K562 (cell line): ENCODE results near the gene TLE3. TPM values are rescaled to one million over a fixed set of nuclear protein-coding genes. Genes with fewer than 3 reads are reported as not detected.

Experiments used
- ADNP ChIP-seq: fragments of 200-800 bp; sonication (Bioruptor generic); IDR thresholded peaks from 2 replicates; pipeline ENCODE4 v1.6.1; 2016; ENCODE audit warnings: missing genetic modification characterization, missing compliant biosample characterization
- BHLHE40 ChIP-seq: IDR thresholded peaks from 2 replicates; pipeline ENCODE4 v1.6.1; 2011; ENCODE audit warnings: low read length, improper control_type of control experiment
- CBFB ChIP-seq: sonication (generic); formaldehyde crosslinking; IDR thresholded peaks from 2 replicates; pipeline ENCODE4 v1.4.0; 2020; ENCODE audit warnings: mild to moderate bottlenecking, missing genetic modification reagents
- GTF2E2 ChIP-seq: fragments of 200-800 bp; sonication (Bioruptor generic); IDR thresholded peaks from 2 replicates; pipeline ENCODE4 v1.6.1; 2016; ENCODE audit warnings: missing genetic modification characterization, missing compliant biosample characterization
- SMARCA4 ChIP-seq: fragments of 450-650 bp; IDR thresholded peaks from 2 replicates; pipeline ENCODE4 v1.6.1; 2016
- ZNF253 ChIP-seq: fragments of 250-450 bp; sonication (Bioruptor Pico); conservative IDR thresholded peaks from 2 replicates; pipeline ENCODE4 v1.6.1; 2021; ENCODE audit warnings: mild to moderate bottlenecking
- polyA plus RNA-seq, 8 experiments: library from polyadenylated mRNA; depleted of rRNA in 4 of 8; stranded (reverse) in 5 of 8; unstranded in 3 of 8; fragments of >200 nt; fragmentation: Nextera tagmentation in 2 of 8; fragmentation: Illumina TruSeq in 1 of 8; extraction: Ambion mirVana in 2 of 8; extraction: Trizol in 1 of 8; gene quantifications; 2 replicates each; pipeline versions ENCODE4 v1.2.1 to v1.2.3, GENCODE V29; 2011 to 2014; ENCODE audit warnings: inconsistent platforms in 1 of 8, missing spikeins in 1 of 8
- total RNA-seq, 7 experiments: library from RNA; depleted of rRNA in 6 of 7; stranded (reverse); fragments of >200 nt in 6 of 7; fragmentation: Illumina TruSeq in 2 of 7; extraction: Trizol in 2 of 7; gene quantifications; 2 replicates each; pipeline versions ENCODE4 v1.2.1 to v1.2.3, GENCODE V29; 2011 to 2021; ENCODE audit warnings: low replicate concordance in 1 of 7
- TF ChIP-seq, protein P1 (sequence below), 2 experiments: fragments of 450-650 bp; formaldehyde crosslinking in 1 of 2; IDR thresholded peaks; 2 replicates each; pipeline versions ENCODE4 v1.4.0 to v1.6.1; 2014 to 2020; ENCODE audit warnings: mild to moderate bottlenecking in 2 of 2, borderline replicate concordance in 1 of 2, low read depth in 1 of 2
- TF ChIP-seq, protein P2 (sequence below): fragments of 250-450 bp; sonication (Bioruptor Pico); IDR thresholded peaks from 2 replicates; pipeline ENCODE4 v1.8.0; 2021; ENCODE audit warnings: moderate library complexity, mild to moderate bottlenecking, inconsistent platforms
- TF ChIP-seq, protein P3 (sequence below): fragments of 250-450 bp; sonication (Bioruptor Pico); IDR thresholded peaks from 2 replicates; pipeline ENCODE4 v1.5.0; 2021; ENCODE audit warnings: mild to moderate bottlenecking, moderate library complexity
- TF ChIP-seq, protein P4 (sequence below): fragments of 450-650 bp; formaldehyde crosslinking; IDR thresholded peaks from 2 replicates; pipeline ENCODE4 v1.4.0; 2022; ENCODE audit warnings: missing genetic modification characterization

The TLE3 gene
- total and polyA plus RNA-seq, 9 of the 15 experiments (the other 6 are each of a cell fraction or from before 2014, with no cell fraction given) = 1.5 to 84.2 (median 14.1) TPM

DNA sequence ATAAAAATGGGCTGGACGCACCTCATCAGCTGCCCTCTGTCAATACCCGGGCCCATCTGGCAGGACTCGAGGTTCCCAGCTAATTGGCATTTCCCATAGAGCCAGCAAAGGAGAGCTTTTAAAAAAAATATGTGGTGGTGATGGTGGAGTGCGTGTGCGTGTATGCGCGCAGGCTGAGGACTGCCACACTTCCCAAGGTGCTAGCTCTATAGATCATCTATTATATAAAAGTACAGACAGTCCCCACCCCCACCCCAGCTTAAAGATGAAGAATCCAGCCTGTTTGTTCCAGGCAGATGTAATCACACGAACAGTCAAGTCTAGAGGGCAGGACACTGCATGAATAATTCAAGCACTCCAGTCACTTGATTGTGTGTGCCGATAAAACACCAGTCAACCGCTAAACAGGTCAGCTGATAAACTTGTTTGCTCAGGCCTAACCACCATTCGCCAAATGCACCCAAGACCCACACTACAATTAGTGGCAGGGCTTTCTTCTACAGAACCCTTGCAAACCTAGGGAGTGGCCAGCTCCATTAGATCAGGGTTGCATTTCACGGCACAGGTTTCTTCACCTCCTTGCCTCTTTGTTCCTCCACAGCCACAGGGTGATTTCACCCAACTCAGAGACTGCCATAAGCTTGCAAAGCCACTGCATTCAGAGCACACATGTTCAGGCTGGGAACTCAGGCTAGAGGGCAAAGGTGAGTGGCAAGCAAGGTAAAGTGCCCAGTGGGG is 5.8 kb downstream of the TLE3 start (continued):
- TF ChIP-seq, protein P1, sequence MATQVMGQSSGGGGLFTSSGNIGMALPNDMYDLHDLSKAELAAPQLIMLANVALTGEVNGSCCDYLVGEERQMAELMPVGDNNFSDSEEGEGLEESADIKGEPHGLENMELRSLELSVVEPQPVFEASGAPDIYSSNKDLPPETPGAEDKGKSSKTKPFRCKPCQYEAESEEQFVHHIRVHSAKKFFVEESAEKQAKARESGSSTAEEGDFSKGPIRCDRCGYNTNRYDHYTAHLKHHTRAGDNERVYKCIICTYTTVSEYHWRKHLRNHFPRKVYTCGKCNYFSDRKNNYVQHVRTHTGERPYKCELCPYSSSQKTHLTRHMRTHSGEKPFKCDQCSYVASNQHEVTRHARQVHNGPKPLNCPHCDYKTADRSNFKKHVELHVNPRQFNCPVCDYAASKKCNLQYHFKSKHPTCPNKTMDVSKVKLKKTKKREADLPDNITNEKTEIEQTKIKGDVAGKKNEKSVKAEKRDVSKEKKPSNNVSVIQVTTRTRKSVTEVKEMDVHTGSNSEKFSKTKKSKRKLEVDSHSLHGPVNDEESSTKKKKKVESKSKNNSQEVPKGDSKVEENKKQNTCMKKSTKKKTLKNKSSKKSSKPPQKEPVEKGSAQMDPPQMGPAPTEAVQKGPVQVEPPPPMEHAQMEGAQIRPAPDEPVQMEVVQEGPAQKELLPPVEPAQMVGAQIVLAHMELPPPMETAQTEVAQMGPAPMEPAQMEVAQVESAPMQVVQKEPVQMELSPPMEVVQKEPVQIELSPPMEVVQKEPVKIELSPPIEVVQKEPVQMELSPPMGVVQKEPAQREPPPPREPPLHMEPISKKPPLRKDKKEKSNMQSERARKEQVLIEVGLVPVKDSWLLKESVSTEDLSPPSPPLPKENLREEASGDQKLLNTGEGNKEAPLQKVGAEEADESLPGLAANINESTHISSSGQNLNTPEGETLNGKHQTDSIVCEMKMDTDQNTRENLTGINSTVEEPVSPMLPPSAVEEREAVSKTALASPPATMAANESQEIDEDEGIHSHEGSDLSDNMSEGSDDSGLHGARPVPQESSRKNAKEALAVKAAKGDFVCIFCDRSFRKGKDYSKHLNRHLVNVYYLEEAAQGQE (IDR thresholded peaks at IDR 0.05; ENCODE audit: borderline replicate concordance) = peak; percentile 76
- TF ChIP-seq, protein P1 (CRISPR knock-in tag; IDR thresholded peaks at IDR 0.05; ENCODE audit: low read depth) = no peak
- TF ChIP-seq, protein P2, sequence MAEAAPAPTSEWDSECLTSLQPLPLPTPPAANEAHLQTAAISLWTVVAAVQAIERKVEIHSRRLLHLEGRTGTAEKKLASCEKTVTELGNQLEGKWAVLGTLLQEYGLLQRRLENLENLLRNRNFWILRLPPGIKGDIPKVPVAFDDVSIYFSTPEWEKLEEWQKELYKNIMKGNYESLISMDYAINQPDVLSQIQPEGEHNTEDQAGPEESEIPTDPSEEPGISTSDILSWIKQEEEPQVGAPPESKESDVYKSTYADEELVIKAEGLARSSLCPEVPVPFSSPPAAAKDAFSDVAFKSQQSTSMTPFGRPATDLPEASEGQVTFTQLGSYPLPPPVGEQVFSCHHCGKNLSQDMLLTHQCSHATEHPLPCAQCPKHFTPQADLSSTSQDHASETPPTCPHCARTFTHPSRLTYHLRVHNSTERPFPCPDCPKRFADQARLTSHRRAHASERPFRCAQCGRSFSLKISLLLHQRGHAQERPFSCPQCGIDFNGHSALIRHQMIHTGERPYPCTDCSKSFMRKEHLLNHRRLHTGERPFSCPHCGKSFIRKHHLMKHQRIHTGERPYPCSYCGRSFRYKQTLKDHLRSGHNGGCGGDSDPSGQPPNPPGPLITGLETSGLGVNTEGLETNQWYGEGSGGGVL (CRISPR knock-in tag) = no peak
- TF ChIP-seq ADNP (tag) = no peak
- no peak for TF ChIP-seq GTF2E2
- TF ChIP-seq, protein P3, sequence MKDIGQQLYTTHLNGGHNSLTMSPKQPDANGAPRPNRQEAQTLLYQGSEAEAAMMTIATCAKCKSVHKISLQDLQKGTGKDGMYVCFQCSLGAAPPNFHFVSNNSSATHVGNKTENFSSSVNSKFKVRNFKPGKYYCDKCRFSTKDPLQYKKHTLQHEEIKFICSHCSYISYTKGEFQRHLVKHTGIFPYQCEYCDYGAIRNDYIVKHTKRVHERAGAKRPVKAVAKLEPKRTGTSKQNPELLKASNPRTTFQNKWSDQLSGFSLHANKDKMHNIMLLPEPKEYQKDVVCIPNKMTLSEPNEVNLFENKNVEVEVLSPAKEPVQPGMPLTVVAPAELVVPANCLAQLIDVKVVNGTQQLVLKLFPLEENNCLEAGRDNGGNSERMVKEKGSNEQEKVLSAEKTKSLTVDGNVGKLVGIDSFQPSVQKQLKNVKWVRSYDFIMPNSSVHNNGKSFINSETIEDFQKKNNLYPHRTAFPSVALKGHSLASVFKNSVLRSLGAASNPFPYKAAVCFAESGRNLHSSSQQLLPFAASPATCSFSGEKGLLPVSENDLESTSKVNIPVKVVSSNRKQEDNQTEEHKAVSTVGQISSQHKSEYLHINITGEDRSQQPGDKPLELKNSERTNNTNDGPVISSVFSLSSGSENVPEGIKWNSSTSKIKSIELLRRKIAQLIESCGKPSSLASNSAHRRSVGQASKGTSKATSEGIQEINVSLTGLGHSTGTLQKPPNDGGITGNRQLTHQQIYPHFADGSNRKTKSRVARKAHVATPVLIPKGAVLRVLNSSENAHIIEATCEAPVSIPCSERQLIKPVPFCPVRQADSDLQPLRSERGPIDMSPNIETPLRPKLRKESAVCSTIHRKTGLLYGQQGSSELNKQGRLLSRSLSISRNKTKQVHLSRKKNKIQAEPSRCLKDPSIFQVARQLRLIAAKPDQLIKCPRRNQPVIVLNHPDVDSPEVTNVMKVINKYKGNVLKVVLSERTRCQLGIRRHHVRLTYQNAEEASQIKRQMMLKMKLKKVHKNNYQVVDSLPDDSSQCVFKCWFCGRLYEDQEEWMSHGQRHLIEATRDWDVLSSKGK = no peak
- peak; percentile 89 for TF ChIP-seq SMARCA4
- TF ChIP-seq BHLHE40 = peak; percentile 76
- TF ChIP-seq, protein P4, sequence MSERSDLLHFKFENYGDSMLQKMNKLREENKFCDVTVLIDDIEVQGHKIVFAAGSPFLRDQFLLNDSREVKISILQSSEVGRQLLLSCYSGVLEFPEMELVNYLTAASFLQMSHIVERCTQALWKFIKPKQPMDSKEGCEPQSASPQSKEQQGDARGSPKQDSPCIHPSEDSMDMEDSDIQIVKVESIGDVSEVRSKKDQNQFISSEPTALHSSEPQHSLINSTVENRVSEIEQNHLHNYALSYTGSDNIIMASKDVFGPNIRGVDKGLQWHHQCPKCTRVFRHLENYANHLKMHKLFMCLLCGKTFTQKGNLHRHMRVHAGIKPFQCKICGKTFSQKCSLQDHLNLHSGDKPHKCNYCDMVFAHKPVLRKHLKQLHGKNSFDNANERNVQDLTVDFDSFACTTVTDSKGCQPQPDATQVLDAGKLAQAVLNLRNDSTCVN (CRISPR knock-in tag) = no peak
- peak; percentile 81; the same call in 1 of the 2 replicates for TF ChIP-seq CBFB
- no peak for TF ChIP-seq ZNF253 (CRISPR knock-in tag)
